ENCODE results near the gene LRRC26.
A peak's percentile ranks its signal among the peaks of the same experiment; 100 is the strongest.

The LRRC26 gene

GRCh38 chr9:137166380-137167229 is 3.2 kb downstream of the LRRC26 start:
- DNase-seq = no peak

- no peak for DNase-seq
Observed at GRCh38 chr9:137165250-137165836, 4.5 kb downstream of the LRRC26 start.

GRCh38 chr9:137164370-137165249 is 5.2 kb downstream of the LRRC26 start:
- DNase-seq = no peak

- no peak for DNase-seq
Observed at GRCh38 chr9:137163805-137164204, 6.0 kb downstream of the LRRC26 start.

- DNase-seq = no peak
Observed at GRCh38 chr9:137163365-137163715, 6.5 kb downstream of the LRRC26 start.

- DNase-seq = no peak
Observed at GRCh38 chr9:137162505-137163364, 7.1 kb downstream of the LRRC26 start.

- DNase-seq = no peak
Observed at GRCh38 chr9:137161558-137162486, 8.0 kb downstream of the LRRC26 start.

GRCh38 chr9:137160716-137161557 is 8.9 kb downstream of the LRRC26 start:
- DNase-seq = no peak

- DNase-seq = no peak
Observed at GRCh38 chr9:137160054-137160425, 9.8 kb downstream of the LRRC26 start.

- DNase-seq = no peak
Observed at GRCh38 chr9:137159105-137160053, 10.5 kb downstream of the LRRC26 start.

GRCh38 chr9:137158625-137159024 is 11.2 kb downstream of the LRRC26 start:
- no peak for DNase-seq

GRCh38 chr9:137157618-137158415 is 12.0 kb downstream of the LRRC26 start:
- DNase-seq = no peak

- peak; percentile 81 for DNase-seq
Observed at GRCh38 chr9:137156567-137157375, 13.1 kb downstream of the LRRC26 start.

- DNase-seq = no peak
Observed at GRCh38 chr9:137152844-137153405, 16.9 kb downstream of the LRRC26 start.

GRCh38 chr9:137150617-137151457 is 19.0 kb downstream of the LRRC26 start:
- peak; percentile 89 for DNase-seq

- DNase-seq = peak; percentile 82
Observed at GRCh38 chr9:137149942-137150616, 19.8 kb downstream of the LRRC26 start.
